ENCODE measurements around the gene ABCG1. TPM values are rescaled to one million over a fixed set of nuclear protein-coding genes. Genes with fewer than 3 reads are reported as not detected.

ABCG1 gene
- total RNA-seq, 1 donor from 2014 or later, result 138 TPM

- DNase-seq (ENCODE audit: low read depth) (no peak), FAIRE-seq (no peak)
- H3K36me3 ChIP-seq (ENCODE audit: control insufficient read depth, insufficient read depth, low read length), result no peaks in the 10 kb centered on the region
- no peak overlapping the region for H3K4me3 ChIP-seq (ENCODE audit: low read depth, low read length)
- TF ChIP-seq, protein P1, sequence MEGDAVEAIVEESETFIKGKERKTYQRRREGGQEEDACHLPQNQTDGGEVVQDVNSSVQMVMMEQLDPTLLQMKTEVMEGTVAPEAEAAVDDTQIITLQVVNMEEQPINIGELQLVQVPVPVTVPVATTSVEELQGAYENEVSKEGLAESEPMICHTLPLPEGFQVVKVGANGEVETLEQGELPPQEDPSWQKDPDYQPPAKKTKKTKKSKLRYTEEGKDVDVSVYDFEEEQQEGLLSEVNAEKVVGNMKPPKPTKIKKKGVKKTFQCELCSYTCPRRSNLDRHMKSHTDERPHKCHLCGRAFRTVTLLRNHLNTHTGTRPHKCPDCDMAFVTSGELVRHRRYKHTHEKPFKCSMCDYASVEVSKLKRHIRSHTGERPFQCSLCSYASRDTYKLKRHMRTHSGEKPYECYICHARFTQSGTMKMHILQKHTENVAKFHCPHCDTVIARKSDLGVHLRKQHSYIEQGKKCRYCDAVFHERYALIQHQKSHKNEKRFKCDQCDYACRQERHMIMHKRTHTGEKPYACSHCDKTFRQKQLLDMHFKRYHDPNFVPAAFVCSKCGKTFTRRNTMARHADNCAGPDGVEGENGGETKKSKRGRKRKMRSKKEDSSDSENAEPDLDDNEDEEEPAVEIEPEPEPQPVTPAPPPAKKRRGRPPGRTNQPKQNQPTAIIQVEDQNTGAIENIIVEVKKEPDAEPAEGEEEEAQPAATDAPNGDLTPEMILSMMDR (IDR thresholded peaks at IDR 0.05; ENCODE audit: insufficient read depth, low read length, severe bottlenecking), result no peak
- no peaks in the 10 kb centered on the region for H3K27me3 ChIP-seq (ENCODE audit: control insufficient read depth, insufficient read depth, low read length)
These were observed 124.6 kb downstream of the ABCG1 start for GRCh38 chr21:42343556-42343955.

GRCh38 chr21:42343963-42344510 is 125.1 kb downstream of the ABCG1 start:
- TF ChIP-seq, protein P1 (IDR thresholded peaks at IDR 0.05; ENCODE audit: insufficient read depth, low read length, severe bottlenecking), result no peak
- no peaks in the 10 kb centered on the region for H3K27me3 ChIP-seq (ENCODE audit: control insufficient read depth, insufficient read depth, low read length)
- no peaks in the 10 kb centered on the region for H3K36me3 ChIP-seq (ENCODE audit: control insufficient read depth, insufficient read depth, low read length)
- no peak overlapping the region for H3K4me3 ChIP-seq (ENCODE audit: low read depth, low read length)
- FAIRE-seq (no peak), DNase-seq (ENCODE audit: low read depth) (no peak)

DNA sequence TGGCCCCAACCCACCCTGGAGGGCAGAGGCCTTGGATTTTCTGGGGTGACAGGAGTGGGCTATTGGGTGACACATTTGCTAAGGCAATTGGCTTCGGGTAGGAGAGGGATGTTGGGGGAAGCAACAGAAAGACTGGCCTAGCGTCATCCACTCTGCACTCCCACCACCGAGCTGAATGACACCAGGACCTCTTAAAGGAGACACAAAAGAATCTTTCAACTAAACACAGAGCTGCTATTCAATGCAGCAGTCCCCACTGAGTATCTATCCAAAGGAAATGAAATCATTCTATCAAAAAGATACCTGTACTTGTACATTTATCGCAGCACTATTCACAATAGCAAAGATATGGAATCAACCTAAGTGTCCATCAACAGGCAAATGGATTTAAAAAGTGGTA is 125.7 kb downstream of the ABCG1 start:
- FAIRE-seq (no peak), DNase-seq (ENCODE audit: low read depth) (no peak)
- TF ChIP-seq, protein P1 (IDR thresholded peaks at IDR 0.05; ENCODE audit: insufficient read depth, low read length, severe bottlenecking), result no peak
- H3K36me3 ChIP-seq (ENCODE audit: control insufficient read depth, insufficient read depth, low read length), result no peaks in the 10 kb centered on the region
- no peak overlapping the region for H3K4me3 ChIP-seq (ENCODE audit: low read depth, low read length)
- no peaks in the 10 kb centered on the region for H3K27me3 ChIP-seq (ENCODE audit: control insufficient read depth, insufficient read depth, low read length)

- TF ChIP-seq, protein P1 (IDR thresholded peaks at IDR 0.05; ENCODE audit: insufficient read depth, low read length, severe bottlenecking), result no peak
- Histone ChIP-seq H3K36me3 (ENCODE audit: control insufficient read depth, insufficient read depth, low read length) (no peaks in the 10 kb centered on the region), H3K27me3 (ENCODE audit: control insufficient read depth, insufficient read depth, low read length) (no peaks in the 10 kb centered on the region), H3K4me3 (ENCODE audit: low read depth, low read length) (no peak overlapping the region)
- DNase-seq (ENCODE audit: low read depth) (no peak), FAIRE-seq (no peak)
These were observed 127.5 kb downstream of the ABCG1 start for GRCh38 chr21:42346441-42346840.

Other genes with a start within 250 kb of the ABCG1 start
- 6.6 and 12.5 TPM in 2 replicates for gene ZBTB21, start 208.8 kb upstream of the ABCG1 start, total RNA-seq
- gene UMODL1, start 147.8 kb upstream of the ABCG1 start, total RNA-seq, result not detected in 2 replicates
- 0.26 and 0.64 TPM in 2 replicates for gene TFF3, start 96.3 kb downstream of the ABCG1 start, total RNA-seq
- not detected in 2 replicates for gene TFF2, start 131.9 kb downstream of the ABCG1 start, total RNA-seq
- not detected in 2 replicates for gene TFF1, start 147.4 kb downstream of the ABCG1 start, total RNA-seq
- under 0.01 TPM in 1 of 2 replicates, not detected in the other for gene TMPRSS3, start 176.9 kb downstream of the ABCG1 start, total RNA-seq
- gene UBASH3A, start 184.8 kb downstream of the ABCG1 start, total RNA-seq, result not detected in 2 replicates